ENCODE data around the gene GMPS. TPM values are rescaled to one million over a fixed set of nuclear protein-coding genes. Genes with fewer than 3 reads are reported as not detected.
"Not testable (repeated sequence)": the region's sequence is repeated elsewhere in the genome, so short reads cannot be mapped to it uniquely, and the experiment has no call there.

Gene GMPS
- total RNA-seq, 1 donor from 2014 or later: 36.8 TPM

DNA sequence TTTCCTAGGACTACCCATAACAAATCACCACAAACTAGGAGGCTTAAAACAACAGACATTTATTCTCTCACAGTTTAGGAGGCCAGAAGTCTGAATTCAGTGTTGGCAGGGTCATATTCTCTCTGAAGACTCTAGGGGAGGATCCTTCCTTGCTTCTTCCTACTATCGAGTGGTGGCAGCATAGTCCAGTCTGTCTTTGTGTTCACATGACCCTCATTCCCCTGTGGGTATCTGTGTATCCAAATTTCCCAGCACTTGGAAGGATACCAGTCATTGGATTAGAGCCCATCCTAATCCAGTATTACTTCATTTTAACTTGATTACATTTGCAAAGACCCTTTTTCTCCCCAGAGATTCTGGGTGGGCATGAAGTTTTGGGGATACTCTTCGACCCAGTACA is 63.8 kb downstream of the GMPS start:
- peak; percentile 22 for DNase-seq (ENCODE audit: low read depth)

DNA sequence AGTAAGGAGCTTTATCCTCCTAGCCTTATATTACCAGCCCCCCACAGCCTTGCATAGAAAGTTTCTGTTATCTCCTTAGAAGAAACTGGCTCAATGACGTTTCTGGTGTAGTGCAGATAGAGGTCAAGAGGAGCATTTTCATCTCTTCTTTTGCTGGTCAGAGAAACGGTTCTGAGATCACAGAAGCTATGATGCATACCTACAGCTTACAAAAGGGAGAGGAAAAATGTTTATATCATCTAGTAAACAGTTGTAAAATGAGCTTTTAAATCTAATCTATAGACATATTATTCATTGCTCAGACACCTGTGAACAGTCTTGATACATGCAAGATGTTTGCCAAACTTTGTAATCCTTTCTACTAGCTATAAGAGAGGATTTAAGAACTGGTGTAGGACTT is 68.0 kb downstream of the GMPS start:
- no peak for DNase-seq (ENCODE audit: low read depth)

DNA sequence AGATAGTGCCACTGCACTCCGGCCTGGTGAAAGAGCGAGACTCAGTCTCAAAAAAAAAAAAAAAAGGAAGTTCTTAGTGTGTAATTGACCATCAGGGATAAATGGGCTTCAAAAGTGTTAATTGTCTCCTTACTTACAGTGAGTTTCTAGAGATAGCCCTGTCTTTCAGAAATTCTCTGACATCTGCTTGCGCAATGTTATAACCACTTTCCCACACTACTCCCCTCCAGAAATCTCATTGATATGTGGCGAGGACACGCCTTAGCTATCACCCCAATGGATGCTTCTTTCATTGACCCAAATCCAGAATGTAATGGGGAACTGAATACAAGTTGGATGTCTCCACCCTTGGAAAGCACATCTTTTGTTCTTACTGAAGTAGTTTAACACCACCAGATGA is 70.9 kb downstream of the GMPS start:
- no peak for DNase-seq (ENCODE audit: low read depth)

DNA sequence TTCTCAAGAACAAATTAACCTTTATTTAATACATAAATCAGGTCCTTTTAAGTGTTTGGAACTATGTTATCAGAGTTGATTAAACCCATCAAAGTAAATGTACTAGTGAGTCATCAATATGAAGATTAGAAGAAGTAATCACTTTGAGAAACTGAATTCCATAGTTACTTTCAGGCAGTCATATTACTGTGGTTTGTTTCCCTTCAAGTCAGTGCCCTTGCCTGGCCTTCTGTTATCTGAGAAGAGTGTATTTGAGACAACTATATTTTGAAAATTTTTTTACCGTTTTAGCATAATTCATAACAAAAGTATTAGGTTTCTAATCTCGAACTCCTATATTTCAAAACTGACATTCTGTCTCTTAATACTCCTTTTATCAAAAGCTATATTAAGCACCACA is 73.6 kb downstream of the GMPS start:
- peak; percentile 17 for DNase-seq (ENCODE audit: low read depth)

DNA sequence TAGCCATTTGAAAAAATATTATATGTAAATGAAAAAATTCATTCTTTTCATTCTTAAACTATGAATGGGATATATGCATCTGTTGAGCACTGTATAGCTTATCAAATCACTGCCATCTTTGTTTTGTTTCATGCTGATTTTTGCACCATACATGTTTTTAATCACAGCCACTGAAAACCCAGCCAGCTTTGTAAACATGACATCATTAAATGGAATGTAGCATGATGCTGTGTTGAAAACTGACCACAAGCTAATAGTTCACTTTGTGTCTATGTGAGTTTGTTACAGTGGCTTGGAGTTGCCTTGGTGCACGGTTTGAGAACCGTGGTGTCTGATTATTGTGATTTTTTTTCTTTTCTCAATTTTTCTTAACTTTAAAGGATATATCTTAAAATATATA is 75.7 kb downstream of the GMPS start:
- peak; percentile 64 for DNase-seq (ENCODE audit: low read depth)

DNA sequence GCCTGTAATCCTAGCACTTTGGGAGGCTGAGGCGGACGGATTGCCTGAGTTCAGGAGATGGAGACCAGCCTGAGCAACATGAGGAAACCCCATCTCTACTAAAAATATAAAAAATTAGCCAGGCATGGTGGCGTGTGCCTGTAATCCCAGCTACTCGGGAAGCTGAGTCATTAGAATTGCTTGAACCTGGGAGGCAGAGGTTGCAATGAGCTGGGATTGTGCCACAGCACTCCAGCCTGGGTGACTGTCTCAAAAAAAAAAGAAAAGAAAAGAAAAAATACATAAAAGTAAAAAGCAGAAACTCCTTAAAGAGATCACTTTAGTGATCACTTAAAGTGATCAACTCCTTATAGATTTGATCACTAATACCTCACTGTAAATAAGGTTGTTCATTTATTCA is 78.0 kb downstream of the GMPS start:
- DNase-seq (ENCODE audit: low read depth): no peak

DNA sequence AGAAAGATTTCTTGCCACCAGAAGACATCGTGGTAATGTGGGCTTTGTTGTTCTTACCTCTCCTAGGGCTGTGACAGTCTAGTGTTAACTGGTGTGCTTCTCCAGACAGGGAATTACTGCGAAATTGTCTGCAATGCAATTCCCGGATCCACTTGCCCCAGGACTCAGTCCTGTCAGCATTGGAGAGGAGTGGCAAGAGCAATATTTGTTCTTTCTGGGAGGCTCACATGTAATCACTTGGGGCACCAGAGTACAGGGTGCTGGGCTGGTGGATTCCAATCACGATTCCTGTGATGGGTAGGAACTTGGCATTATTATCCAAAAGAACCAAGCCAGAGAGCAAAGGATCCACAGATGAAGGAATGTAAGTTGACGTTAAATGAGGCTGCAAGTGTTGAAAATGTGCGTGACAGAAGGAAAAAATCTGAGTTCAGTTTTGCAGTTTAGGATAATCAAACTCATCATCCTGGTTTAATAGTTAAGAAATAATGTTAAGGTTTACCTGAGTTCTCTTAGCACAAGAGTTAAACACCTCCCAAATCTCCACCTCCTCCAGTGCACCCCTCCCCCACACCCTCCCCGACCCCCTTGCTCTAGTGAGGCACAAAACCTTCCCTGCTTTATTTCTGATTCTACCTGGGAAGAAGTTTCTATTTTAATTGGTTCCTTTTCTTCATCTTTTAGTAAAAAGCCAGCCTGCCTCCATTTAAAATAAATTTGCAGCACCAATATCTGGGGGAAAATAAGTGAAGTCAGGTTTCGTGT is 79.2 kb downstream of the GMPS start:
- no peak for DNase-seq (ENCODE audit: low read depth)

DNA sequence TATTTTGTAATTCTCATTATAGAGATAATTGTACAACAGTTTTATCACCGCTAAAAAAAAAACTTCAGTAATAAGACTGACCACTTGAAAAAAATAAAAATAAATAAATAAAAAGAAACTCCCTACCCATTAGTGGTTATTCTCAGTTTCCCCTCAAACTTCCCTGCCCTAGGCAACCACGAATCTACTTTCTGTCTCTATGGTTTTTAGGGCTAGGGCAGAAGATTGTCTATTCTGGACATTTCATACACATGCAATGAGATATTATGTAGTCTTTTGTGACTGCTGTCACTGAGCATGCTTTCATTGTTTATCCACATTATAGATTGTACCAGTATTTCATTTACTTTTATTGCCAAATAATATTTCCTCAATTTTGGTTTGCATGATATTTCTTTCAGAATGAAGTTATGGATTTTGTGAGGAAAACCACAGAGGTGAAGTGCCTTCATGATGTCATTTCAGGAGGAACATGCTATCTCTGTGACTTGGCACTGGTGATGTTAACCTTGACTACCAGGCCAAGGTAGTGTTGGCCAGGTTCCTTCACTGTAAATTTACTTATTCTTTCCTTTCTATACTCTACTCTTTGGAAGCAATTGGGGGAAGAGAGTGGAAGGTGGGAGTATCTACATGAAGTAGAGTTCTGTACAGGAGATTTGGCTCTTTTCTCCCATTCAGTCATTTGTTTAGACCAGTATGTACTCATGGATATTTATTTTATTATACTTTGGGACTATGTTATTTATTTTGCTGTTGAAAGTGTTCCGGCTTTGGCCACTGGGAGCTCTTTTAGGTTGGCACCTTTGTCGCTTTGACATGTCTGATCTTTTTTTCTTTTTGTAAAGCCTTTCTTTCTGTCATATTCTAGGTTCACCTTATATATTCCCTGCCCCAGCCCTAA is 86.3 kb downstream of the GMPS start:
- DNase-seq (ENCODE audit: low read depth): no peak

DNA sequence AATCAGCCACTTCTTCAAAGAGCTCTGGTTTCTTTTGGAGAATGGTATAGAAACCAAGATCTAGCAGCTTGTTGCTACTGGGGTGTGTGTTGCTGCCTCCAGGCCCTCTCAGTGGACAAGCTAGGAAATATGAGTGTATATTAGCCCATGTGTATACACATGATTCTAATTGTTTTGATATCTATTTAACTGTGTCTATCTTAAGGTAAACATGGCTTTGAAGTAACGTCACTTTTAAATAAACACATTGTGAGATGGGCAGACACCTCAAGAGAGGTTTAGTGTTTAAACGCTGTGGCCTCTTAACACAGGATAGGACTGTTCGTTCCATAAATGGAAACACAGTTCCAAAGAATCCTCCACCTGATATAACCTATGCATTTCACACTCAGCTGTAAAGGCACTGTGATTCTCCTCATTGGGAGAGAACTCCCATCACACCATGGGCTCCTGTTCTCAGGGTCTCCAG is 87.0 kb downstream of the GMPS start:
- no peak for DNase-seq (ENCODE audit: low read depth)

DNA sequence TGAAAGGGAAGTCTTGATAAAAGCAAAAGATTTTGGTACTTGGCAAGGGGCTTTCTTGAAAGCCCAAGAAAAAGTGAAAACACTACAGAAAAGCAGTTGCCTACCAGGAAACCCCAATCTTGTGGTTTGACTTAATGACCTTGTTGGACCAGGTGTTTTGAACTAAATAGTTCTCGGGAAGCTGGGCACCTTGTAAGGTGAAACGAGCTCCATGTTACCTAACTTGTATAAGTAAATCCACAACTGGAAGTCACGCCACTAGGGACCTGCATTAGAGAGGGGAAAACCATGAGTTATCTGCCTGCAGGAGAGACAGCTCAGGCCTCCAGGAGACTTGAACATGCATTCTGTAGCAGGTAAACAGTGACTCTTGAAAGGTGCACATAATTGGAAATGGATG is 88.2 kb downstream of the GMPS start:
- no peak for DNase-seq (ENCODE audit: low read depth)

DNA sequence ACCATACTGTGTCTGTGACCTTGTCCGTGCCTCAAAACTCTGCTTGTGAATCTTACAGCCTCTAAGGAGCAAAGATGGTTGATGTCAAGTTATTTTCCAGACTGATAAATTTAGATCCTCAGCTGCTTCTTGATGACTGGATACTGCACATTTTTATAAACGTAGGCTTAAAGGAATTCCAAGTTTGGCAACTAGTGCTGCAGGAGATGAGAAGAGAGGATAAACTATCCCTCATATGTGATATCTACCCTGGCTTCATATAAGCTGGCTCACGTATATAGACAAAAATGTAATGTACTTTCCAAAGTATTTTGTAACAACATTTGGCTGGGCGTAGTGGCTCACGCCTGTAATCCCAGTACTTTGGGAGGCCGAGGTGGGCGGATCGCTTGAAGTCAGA is 89.6 kb downstream of the GMPS start:
- DNase-seq (ENCODE audit: low read depth): peak; percentile 67

DNA sequence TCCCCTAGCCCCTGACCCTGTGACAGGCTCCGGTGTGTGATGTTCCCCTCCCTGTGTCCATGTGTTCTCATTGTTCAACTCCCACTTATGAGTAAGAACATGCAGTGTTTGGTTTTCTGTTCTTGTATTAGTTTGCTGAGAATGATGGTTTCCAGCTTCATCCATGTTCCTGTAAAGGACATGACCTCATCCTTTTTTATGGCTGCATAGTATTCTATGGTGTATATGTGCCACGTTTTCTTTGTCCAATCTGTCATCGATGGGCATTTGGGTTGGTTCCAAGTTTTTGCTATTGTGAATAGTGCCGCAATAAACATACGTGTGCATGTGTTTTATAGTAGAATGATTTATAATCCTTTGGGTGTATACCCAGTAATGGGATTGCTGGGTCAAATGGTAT is 90.6 kb downstream of the GMPS start:
- DNase-seq (ENCODE audit: low read depth): not testable (repeated sequence)

DNA sequence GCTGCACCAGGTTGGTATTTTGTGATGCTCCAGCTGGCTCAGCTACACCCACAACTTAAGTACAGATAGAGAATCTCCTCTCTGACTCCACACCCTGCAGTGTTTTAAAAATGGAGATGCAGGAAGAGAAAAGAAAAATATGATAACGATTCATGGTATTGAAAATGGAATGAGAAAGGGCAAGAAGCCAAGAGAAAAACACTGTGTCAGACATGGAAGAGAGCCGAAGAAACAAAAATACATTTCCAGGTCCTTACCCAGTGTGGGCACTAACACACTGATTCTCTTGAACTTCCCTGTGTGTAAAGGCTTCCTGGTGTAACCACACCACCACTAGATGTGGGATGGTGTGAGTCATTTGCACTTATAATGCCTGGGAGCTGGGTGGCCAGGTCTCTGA is 93.1 kb downstream of the GMPS start:
- DNase-seq (ENCODE audit: low read depth): no peak

DNA sequence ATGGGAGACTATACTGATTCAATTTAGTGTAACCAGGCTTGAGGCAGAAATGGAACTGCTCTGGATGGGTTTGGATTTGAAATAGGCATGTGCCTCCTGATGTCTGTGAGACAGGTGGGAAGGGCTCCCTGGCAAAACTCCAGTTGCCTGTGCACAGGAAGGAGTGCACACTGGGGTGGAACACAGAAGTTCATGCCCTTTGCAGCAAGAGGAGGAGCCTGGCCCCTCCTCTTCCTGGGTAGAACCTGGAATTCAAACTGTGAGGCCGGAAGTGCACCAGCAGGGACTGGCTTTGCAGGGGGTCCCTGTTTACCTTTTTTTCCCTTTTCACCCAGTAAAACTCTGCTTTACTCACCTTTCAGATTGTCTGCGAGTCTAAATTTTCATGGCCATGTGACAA is 99.9 kb downstream of the GMPS start:
- no peak for DNase-seq (ENCODE audit: low read depth)

DNA sequence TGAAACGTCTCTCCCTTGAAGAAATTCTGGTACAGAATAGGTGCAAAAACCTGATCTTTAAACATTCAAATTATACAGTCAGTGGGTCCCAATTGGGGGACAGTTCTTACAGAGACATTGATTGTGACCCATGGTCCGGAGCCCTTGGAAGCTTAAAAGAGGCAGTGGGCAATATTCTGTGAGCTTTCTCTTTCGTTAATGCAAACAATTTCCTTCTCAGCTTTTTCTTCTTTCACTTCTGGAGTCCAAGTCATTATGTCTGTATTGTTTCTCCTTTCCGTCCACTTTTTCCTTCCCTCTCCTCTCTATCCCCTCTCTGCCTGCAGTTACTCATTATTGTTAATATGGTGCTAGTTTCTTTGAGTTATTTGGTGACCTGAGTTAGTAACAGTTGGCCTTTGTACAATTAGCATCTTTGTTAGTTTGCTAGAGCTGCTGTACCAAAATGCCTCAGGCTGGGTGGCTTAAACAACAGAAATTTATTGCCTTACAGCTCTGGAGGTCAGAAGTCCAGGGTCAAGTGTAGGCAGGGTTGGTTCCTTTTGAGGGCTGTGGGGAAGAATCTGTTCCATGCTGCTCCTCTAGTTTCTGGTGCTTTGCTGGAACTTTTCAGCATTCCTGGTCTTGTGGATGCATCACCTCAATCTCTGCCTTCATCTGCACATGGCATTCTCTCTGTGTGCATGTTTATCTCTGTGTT is 102.6 kb downstream of the GMPS start:
- no peak for DNase-seq (ENCODE audit: low read depth)

DNA sequence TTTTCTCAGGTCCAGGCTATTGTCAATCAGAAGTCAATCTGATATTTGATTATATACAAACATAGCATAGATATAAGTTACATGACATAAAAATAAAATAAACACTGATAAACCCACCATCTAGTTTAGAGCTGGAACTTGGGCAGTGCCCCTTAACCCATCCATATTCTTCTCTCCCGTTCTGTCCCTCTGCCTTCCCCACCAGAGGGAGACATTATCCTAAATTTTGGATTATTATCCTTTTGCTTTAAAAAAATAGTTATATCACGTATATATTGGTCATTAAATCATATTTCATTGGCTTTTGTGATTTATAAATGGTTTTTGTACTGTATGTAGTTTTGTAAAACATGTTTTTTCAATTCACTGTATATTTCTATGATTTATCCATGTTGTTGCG is 107.9 kb downstream of the GMPS start:
- no peak for DNase-seq (ENCODE audit: low read depth)

DNA sequence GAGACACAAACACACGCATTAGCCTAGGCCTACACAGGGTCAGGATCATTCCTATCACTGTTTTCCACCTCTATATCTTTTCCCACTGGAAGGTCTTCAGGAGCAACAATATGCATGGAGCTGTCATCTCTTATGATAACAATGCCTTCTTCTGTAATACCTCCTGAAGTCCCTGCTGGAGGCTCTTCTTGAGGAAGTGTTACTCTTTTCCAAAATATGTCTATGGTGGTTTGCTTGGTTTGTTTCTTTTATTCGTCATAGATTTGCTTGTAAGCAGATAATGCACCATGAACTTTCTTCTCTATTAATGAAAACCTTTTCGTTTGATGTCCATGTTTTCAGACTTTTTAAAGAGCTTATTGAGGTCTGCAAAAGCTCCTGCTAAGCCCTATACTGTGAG is 109.3 kb downstream of the GMPS start:
- no peak for DNase-seq (ENCODE audit: low read depth)

DNA sequence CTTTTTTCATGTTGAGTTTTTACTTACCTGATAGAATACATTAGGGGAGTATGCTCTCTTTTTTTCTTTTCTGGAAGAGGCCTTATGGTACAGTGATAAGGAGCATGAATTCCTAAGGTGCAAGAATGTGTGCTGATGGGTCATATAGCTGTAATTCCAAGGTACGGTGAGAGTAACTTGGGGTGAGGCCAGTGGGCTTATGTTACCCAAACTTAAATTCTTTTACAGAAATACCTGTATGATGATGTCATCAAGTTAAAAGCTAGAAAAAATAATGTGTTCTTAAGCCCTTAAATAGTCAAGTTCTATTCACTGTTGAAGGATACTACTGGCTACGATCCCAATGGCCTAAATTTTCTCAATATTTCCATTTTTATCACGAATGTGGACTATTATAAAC is 111.2 kb downstream of the GMPS start:
- DNase-seq (ENCODE audit: low read depth): no peak

DNA sequence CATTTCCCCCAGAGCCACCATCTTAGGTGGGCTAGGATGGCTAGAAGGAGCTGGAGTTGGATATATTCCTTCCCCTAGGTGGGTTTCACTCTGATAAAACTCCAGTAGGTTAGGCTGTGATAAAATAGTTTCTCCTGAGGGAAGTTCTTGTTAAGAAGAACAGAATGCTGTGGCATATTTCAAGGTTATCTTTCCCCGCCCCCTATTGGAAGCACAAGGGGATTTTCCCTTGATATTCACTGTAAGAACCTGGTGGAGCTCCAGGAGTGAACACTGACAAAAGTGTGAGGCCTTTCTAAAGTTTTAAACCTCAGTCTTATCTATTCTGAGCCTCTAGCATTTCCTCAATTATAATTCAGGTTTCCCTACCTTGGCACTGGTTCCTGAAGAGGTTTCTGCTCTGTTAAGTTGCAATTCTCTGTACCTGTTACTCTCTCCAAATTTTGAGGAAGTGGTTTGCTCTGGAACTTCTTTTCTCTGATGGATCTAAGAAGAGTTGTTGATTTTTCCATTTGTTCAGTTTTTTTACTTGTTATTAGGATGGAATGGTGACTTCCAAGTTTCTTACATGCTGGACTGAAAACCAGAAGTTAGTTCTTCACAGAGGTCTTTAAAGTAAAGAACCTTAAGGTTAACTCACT is 113.5 kb downstream of the GMPS start:
- no peak for DNase-seq (ENCODE audit: low read depth)

DNA sequence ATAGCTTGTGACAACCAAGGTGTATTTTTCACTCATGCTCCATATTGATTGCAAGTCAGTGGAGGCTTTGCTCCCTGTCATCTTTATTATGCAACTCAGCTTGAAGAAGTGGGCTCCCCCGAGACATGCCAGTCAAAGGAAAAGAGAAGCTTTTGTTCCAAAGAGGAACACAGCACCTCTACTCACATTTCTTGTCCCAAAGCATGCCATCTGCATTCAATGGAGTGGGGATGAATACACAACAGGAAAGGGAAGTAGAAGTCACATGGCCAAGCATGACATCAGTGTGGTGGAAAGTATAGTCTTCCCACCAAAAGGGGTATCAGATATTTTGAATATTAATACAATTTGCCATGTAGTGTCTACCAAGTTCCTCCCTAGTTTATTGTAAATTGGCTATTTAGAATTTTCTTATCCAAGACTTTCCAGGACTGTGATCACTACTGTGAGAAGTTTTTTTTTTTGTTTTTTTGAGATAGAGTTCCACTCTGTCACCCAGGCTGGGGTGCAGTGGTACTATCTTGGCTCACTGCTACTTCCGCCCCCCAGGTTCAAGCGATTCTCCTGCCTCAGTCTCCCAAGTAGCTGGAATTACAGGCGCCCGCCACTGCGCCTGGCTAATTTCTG is 114.5 kb downstream of the GMPS start:
- no peak for DNase-seq (ENCODE audit: low read depth)

DNA sequence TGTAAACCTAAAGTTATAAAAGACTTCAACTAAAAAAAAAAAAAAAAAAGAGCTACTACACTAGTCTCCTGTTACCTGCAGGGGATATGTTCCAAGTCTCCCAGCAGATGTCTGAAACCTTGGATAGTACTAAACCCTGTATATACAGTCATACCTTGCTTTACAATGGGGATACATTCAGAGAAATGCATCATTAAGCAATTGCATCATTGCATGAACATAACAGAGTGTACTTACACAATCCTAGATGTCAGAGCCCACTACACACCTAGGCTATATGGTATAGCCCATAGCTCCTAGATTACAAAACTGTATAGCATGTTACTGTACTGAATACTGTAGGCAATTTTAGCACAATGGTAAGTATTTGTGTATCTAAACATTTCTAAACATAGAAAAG is 119.1 kb downstream of the GMPS start:
- DNase-seq (ENCODE audit: low read depth): no peak
